CD4-positive, alpha-beta T cell (primary cell): Measurements from ENCODE around the gene C10orf62. TPM values are rescaled to one million over a fixed set of nuclear protein-coding genes. Genes with fewer than 3 reads are reported as not detected.

Experiments used
- ATAC-seq: fragments of 200-7000 bp; cut with Tn5 transposase; one replicate; pipeline ENCODE4 v1.10.0; 2022; ENCODE audit warnings: mild to moderate bottlenecking; ENCODE audit not compliant: poor library complexity
- CTCF ChIA-PET: fragments of 350-600 bp; sonication (Branson Sonifier 250); formaldehyde crosslinking; loops from one replicate; lab custom pipeline; 2021; ENCODE audit warnings: antibody characterized with exemption, inconsistent platforms; lab: Charles Lee
- POLR2A ChIA-PET: fragments of 350-600 bp; sonication (Branson Sonifier 250); formaldehyde crosslinking; loops from one replicate; lab custom pipeline; 2021; ENCODE audit warnings: antibody characterized with exemption, inconsistent platforms; lab: Charles Lee
- DNase-seq, 14 experiments: peaks; one replicate each; pipeline ENCODE4 v3.0.0-alpha.2; 2013 to 2020; ENCODE audit warnings: mixed read lengths in 2 of 14
- H3K27ac ChIP-seq, 2 donors: one replicate each; pipeline versions ENCODE4 v1.5.1 to v1.7.0; 2013; ENCODE audit warnings: low read length in 2 of 2, low read depth in 1 of 2, mild to moderate bottlenecking in 1 of 2
- H3K27me3 ChIP-seq, 2 experiments: 1 replicate in 1 of 2; 2 replicates in 1 of 2; pipeline versions ENCODE4 v1.6.1 to v1.7.0; 2013; ENCODE audit warnings: low read length in 2 of 2, control low read depth in 1 of 2, mild to moderate bottlenecking in 1 of 2, moderate library complexity in 1 of 2; ENCODE audit not compliant: insufficient read depth in 2 of 2, control insufficient read depth in 1 of 2
- H3K36me3 ChIP-seq: one replicate; pipeline ENCODE4 v1.6.1; 2013; ENCODE audit warnings: low read length, control low read depth; ENCODE audit not compliant: insufficient read depth
- H3K4me1 ChIP-seq: one replicate; pipeline ENCODE4 v1.6.1; 2013; ENCODE audit warnings: low read length, control low read depth; ENCODE audit not compliant: insufficient read depth
- H3K4me3 ChIP-seq: one replicate; pipeline ENCODE4 v1.5.1; 2013; ENCODE audit warnings: mild to moderate bottlenecking, low read length, moderate library complexity
- H3K9me3 ChIP-seq, 2 experiments: 1 replicate in 1 of 2; 2 replicates in 1 of 2; pipeline versions ENCODE4 v1.6.1 to v1.7.0; 2013; ENCODE audit warnings: low read length in 2 of 2, mild to moderate bottlenecking in 2 of 2, control low read depth in 1 of 2, moderate library complexity in 1 of 2; ENCODE audit not compliant: control insufficient read depth in 1 of 2, insufficient read depth in 1 of 2
- H3K27ac Mint-ChIP-seq: one replicate; pipeline ENCODE4 v1.8.0; 2020; ENCODE audit warnings: mixed read lengths
- H3K27me3 Mint-ChIP-seq: one replicate; pipeline ENCODE4 v1.8.0; 2021; ENCODE audit warnings: mixed read lengths
- H3K36me3 Mint-ChIP-seq: one replicate; pipeline ENCODE4 v1.8.0; 2021; ENCODE audit warnings: low read depth, mixed read lengths
- H3K4me1 Mint-ChIP-seq: one replicate; pipeline ENCODE4 v1.8.0; 2021; ENCODE audit warnings: low read depth, mixed read lengths
- H3K4me3 Mint-ChIP-seq: one replicate; pipeline ENCODE4 v1.8.0; 2020; ENCODE audit warnings: mild to moderate bottlenecking, mixed read lengths
- H3K9me3 Mint-ChIP-seq: one replicate; pipeline ENCODE4 v1.8.0; 2020; ENCODE audit warnings: mixed read lengths
- intact Hi-C, 2 experiments: fragments of 100-400 bp; cut with DNase I in 1 of 2; cut with micrococcal nuclease in 1 of 2; formaldehyde crosslinking; loops; one replicate each; pipeline versions ENCODE4 v1.15.1 to v1.9.0; 2023 to 2025; cut with DNase I, micrococcal nuclease
- total RNA-seq, 174 experiments: library from RNA in 2 of 174; stranded (reverse) in 2 of 174; gene quantifications; one replicate each; pipeline ENCODE4 v1.2.3 and lab custom pipeline; 2021 to 2026
- TF ChIP-seq, protein P1 (sequence below): fragments of 200-600 bp; IDR thresholded peaks from one replicate; pipeline ENCODE4 v1.8.0; 2022; ENCODE audit warnings: antibody characterized with exemption, mild to moderate bottlenecking

C10orf62 gene
- total RNA-seq, 2 experiments from 2014 or later = not detected

DNA sequence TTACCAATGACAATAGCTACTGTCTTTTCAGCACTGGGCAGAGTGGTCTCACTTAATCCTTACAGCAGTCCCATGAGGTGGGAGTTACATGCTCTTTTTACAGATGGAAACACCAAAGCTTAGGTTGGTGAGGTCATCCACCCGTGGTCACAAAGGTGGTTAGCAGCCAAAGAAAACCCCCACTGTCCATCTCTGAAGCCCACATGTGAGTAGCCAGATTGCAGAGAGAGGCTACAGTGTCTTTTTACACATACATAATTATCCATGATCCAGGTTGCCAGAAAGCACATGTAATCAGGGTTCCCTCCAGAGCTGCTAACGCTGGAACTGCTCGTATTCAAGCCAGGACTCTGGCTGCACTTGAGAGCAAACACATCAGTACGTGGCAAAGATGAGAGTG lies 41.6 kb upstream of the C10orf62 start:
- H3K36me3 Mint-ChIP-seq = no peaks in the 10 kb centered on the region
- POLR2A ChIA-PET = no interaction called here
- CTCF ChIA-PET = interaction anchor here (0.6 kb wide), 1 partner anchor 50 kb away, joined by 3 read pairs; no protein-coding TSS in a partner anchor
- no peaks in the 10 kb centered on the region for H3K9me3 Mint-ChIP-seq
- H3K27me3 Mint-ChIP-seq = no peaks in the 10 kb centered on the region
- H3K4me1 ChIP-seq = peaks cover 2% of the 10 kb centered on the region
- H3K27ac ChIP-seq = no peak overlapping the region
- ATAC-seq (no peak), DNase-seq (no peak)
- no peaks in the 10 kb centered on the region for H3K9me3 ChIP-seq
- H3K36me3 ChIP-seq = no peaks in the 10 kb centered on the region
- H3K27ac Mint-ChIP-seq = no peak overlapping the region
- no peaks in the 10 kb centered on the region for H3K27me3 ChIP-seq
- TF ChIP-seq, protein P1, sequence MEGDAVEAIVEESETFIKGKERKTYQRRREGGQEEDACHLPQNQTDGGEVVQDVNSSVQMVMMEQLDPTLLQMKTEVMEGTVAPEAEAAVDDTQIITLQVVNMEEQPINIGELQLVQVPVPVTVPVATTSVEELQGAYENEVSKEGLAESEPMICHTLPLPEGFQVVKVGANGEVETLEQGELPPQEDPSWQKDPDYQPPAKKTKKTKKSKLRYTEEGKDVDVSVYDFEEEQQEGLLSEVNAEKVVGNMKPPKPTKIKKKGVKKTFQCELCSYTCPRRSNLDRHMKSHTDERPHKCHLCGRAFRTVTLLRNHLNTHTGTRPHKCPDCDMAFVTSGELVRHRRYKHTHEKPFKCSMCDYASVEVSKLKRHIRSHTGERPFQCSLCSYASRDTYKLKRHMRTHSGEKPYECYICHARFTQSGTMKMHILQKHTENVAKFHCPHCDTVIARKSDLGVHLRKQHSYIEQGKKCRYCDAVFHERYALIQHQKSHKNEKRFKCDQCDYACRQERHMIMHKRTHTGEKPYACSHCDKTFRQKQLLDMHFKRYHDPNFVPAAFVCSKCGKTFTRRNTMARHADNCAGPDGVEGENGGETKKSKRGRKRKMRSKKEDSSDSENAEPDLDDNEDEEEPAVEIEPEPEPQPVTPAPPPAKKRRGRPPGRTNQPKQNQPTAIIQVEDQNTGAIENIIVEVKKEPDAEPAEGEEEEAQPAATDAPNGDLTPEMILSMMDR = no peak
- no peak overlapping the region for H3K4me3 Mint-ChIP-seq
- H3K4me1 Mint-ChIP-seq = no peaks in the 10 kb centered on the region
- H3K4me3 ChIP-seq = no peak overlapping the region
- intact Hi-C loops = no loop called here

DNA sequence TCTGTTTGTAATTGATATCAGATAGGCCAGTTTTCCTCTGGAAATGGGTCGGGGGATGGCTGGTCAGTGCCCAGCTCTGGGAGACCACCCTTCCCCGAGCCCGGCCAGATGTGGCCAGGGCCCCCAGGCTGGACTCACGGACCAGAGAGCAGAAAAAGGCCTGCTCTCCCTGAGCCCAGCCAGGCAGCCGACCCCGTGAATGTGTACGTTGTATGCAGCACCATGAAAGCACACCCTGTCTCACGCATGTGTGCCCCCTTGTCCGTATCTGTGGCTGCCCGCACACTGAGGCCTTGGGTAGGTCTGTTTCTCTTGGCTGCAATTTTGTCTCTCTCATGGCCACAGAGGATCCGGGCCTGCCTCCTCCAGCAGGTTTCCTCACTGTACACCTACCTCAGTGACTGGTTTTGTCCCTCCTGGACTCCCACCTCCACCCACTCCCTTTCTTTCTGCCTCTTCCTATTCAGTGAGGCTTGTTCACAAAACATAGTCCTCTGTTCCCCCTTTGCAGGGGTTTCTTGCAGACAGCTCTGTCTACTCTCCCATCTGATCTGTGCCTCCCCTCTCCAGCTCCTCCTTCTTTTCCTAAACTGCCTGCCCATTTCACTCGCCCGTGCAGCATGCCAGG lies 40.6 kb upstream of the C10orf62 start:
- Histone ChIP-seq H3K27ac (no peak overlapping the region), H3K9me3 (no peaks in the 10 kb centered on the region), H3K27me3 (no peaks in the 10 kb centered on the region), H3K4me1 (peaks cover 4% of the 10 kb centered on the region), H3K4me3 (no peak overlapping the region), H3K36me3 (no peaks in the 10 kb centered on the region)
- Mint-ChIP-seq H3K4me1 (no peaks in the 10 kb centered on the region), H3K4me3 (no peak overlapping the region), H3K27ac (no peak overlapping the region), H3K27me3 (no peaks in the 10 kb centered on the region), H3K36me3 (no peaks in the 10 kb centered on the region), H3K9me3 (no peaks in the 10 kb centered on the region)
- ChIA-PET CTCF (no interaction called here), POLR2A (no interaction called here)
- no peak for ATAC-seq
- intact Hi-C loops = no loop called here
- no peak for DNase-seq
- TF ChIP-seq, protein P1 = no peak

GRCh38 chr10:97549587-97550322 lies 39.8 kb upstream of the C10orf62 start:
- no peak overlapping the region for H3K27ac Mint-ChIP-seq
- peaks cover 4% of the 10 kb centered on the region for H3K4me1 ChIP-seq
- DNase-seq = no peak
- no peaks in the 10 kb centered on the region for H3K4me1 Mint-ChIP-seq
- H3K36me3 Mint-ChIP-seq = no peaks in the 10 kb centered on the region
- H3K4me3 ChIP-seq = no peak overlapping the region
- ChIA-PET POLR2A (no interaction called here), CTCF (no interaction called here)
- H3K9me3 ChIP-seq = no peaks in the 10 kb centered on the region
- no peak overlapping the region for H3K27ac ChIP-seq
- H3K4me3 Mint-ChIP-seq = no peak overlapping the region
- H3K36me3 ChIP-seq = no peaks in the 10 kb centered on the region
- no peaks in the 10 kb centered on the region for H3K27me3 ChIP-seq
- TF ChIP-seq, protein P1 = no peak
- H3K9me3 Mint-ChIP-seq = no peaks in the 10 kb centered on the region
- no peaks in the 10 kb centered on the region for H3K27me3 Mint-ChIP-seq
- intact Hi-C loops = no loop called here
- ATAC-seq = no peak
